Stimulated activated CD4-positive, alpha-beta T cell treated with anti-CD3 and anti-CD28 coated beads, Interleukin-1b, Interleukin-23, amount 100 ng/mL, for 24 hours (primary cell): ENCODE results near the gene ARFGEF2.

ENCODE experiments used
- DNase-seq, 4 experiments: peaks; one replicate each; pipeline ENCODE4 v3.0.0-alpha.2; 2020; ENCODE audit warnings: low read depth in 4 of 4, low spot score in 1 of 4

ARFGEF2 gene

GRCh38 chr20:48898896-48899530 is 22.5 kb upstream of the ARFGEF2 start:
- no peak for DNase-seq

DNA sequence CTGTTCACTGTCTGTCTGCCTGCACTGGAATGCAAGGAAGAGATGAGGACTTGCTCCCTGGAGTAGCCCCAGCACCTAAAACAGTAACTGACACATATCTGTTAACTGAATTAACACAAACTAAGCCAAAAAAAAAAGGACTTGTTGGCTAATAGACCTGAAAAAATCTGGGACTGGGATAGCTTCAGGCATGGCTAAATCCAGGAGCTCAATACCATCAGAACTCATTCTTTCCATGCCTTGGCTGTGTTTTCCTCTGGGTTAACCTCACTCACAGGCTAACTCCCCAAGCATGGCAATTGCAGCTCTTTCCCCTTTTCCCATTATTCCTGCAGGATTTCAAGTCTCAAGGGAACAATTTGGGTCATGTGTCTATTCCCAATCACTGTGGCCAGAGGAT is 21.6 kb upstream of the ARFGEF2 start:
- DNase-seq: no peak

DNA sequence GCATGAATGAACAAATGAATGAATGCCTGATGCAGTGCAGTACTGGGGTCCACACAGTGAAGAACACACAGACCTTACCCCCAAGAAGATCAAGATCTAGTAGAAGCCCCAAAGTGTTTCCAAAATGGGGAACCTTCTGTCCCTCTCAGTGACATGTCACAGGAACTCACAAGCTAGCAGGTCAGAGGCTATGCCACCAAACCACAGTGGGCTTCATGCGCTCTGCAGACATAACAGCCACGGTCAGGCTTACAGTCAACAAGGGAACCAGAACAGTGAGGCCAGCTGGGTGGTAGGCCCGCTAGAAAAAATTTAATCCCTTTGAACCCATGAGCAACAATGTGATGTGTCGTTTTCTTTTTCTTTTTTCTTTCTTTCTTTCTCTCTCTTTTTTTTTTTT is 20.2 kb upstream of the ARFGEF2 start:
- no peak for DNase-seq

DNA sequence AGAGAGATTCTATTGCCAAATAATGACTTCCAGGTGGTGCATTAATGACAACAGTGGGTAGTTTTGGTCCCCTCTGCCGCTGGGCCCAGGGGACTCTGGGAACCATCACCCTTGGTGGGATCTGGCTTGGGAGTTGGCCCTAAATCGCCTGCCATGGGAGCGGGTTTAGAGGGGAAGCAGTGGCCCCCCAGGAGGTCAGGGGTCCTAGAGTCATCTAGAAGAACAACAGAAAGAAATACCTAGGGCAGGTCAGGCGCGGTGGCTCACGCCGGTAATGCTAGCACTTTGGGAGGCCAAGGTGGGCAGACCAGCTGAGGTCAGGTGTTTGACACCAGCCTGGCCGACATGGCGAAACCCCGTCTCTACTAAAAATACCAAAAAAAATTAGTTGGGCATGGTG is 17.8 kb upstream of the ARFGEF2 start:
- DNase-seq: no peak

- peak; percentile 32 to 55 (median 45) for DNase-seq
Observed at GRCh38 chr20:48904566-48905296, 16.8 kb upstream of the ARFGEF2 start.

GRCh38 chr20:48905297-48905647 is 16.2 kb upstream of the ARFGEF2 start:
- no peak for DNase-seq

DNA sequence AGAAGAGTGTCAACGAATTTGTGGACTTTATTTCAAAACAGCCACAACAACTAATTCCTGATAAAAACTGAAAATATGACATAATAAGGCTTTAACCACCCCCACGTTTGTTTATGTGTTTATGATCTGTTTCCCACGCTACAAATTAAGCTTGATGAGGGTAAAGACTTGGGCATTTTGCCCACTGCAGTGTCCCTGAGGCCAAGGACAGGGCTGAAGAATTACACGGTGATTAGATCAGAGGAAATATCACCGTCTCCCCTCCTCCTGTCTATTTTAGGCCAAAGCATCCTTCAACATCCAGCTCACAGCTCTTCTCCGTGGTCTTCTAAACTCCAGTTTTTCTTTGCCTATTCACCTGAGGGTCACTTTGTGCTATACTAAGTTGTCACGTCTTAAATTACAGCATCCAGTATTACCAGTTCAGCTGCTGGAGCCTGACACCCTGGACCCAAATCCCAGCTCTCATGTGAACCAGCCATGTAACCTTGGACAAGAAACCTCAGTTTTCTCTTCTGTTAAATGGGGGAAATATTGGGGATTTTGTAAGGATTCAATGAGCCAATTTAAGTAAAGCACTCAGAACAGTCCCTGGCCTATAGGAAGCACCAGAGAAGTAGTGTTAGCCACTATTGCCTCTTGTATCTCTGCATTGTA is 15.2 kb upstream of the ARFGEF2 start:
- DNase-seq: no peak

DNA sequence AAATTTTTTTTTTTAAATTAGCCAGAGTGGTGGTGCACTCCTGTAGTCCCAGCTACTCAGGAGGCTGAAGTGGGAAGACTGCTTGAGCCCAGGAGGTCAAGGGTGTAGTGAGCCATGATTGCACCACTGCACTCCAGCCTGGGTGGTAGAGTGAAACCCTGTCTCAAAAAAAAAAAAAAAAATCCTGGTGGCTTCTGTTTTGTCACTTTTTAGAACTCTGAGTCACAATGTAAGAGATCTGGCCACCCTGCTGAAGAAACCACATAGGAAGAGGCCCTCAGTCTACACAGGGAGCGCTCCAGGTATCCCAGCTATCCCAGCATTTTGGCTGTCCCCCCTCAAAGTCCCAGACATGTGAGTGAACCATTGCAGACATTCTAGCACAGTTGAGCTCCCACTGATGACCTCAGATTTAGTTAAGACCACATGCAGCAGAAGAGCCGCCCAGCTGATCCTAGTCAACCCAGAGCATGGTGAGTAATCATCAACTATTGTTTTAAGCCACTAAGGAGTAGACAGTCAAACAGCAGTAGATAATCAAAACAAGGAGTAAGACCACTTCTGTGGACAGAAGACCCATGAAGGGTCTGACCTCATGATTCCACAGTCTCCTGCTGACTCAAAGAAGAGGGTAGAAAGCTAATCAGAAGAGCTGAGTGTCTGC is 12.7 kb upstream of the ARFGEF2 start:
- no peak for DNase-seq

DNA sequence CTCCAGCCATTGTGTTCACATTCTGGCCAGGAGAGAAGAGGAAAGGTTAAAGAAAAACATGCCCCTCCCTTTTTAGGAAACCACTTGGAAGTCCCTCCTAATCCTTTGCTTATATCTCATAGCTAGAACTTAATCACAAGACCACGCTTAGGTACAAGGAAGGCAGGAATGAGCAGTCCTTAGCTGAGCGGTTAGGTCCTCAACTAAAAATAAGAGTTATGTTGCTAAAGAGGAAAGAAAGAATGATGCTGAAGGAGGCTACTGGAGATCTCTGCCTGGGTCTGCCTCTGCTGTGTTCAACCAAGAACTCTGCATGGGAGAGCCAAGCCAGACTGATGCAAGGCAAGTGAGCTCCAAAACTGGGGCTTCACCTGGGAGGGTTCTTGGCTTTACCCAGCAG is 11.6 kb upstream of the ARFGEF2 start:
- no peak for DNase-seq

DNA sequence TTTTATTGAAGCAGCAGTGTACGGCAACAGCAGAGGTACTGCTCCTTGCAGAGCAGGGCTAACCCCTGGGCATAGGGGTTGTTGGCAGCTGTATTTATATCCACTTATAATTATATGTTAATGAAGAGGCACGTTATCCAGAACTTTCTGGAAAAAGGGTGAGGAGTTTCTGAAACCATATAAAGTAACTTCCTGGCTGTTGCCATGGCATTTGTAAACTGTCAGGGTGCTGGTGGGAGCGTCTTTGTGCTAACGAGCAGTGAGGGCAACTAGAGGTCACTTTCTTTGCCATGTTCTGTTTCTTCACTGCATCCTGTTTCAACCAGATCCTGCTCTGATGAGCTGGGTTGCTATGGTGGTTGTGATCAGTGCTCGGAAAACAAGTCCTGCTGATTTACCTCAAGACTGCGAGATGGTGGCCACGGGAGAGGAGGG is 11.1 kb upstream of the ARFGEF2 start:
- no peak for DNase-seq

- no peak for DNase-seq
Observed at GRCh38 chr20:48912065-48912464, 9.4 kb upstream of the ARFGEF2 start.

DNA sequence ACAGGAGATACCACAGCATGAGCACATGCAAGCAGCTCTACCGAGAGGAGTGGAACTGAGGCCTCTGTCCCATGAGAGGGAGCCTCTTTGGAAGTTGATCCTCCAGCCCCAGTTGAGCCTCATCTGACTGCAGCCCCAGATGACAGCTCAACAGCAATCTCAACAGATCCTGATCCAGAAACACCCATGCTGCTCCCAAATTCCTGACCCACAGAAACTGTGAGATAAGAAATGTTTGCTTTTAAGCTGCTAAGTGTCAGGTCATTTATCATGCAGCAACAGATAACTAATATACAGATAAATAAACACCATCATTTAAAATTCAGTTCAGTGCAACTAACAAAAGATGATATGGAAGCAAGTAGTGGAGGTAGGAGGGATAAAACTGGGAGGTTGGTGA is 4.8 kb upstream of the ARFGEF2 start:
- DNase-seq: no peak

- DNase-seq: no peak
Observed at GRCh38 chr20:48919336-48919881, 2.1 kb upstream of the ARFGEF2 start.

DNA sequence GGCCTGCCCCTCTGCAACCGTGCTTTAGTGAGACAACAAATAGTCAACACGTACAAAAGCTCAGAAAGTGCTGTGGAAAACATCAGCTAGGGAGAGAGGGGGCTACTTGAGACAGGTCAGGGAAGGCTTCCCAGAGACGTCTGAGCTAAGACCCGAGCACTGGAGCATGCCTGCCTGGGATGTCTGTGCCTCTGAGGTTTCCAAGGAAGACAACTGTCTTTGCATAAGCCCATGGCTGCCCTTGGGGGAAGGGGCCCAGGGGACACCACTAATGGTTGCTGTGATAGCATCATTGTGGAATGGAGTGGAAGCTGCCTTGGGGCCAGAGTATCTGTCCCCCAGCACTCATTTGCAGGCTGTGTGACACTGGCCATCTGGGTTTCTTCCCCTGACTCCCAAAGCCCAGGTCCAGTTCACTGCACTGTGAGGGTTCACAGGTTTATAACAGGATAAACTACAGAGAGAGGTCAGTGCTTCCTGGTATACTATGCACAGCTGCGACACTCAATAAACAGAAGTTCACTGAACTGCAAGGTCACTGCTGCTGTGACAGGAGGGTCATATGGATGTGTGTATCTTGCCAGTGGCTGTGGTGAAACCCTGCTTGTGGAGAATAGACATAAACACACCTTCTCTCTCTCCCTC is 1.5 kb upstream of the ARFGEF2 start:
- no peak for DNase-seq

- peak in 1 of 4 experiments; percentile 11 for DNase-seq
Observed at GRCh38 chr20:48920527-48921167, 864 bp upstream of the ARFGEF2 start.

GRCh38 chr20:48921883-48922820 is 641 bp downstream of the ARFGEF2 start:
- no peak for DNase-seq

DNA sequence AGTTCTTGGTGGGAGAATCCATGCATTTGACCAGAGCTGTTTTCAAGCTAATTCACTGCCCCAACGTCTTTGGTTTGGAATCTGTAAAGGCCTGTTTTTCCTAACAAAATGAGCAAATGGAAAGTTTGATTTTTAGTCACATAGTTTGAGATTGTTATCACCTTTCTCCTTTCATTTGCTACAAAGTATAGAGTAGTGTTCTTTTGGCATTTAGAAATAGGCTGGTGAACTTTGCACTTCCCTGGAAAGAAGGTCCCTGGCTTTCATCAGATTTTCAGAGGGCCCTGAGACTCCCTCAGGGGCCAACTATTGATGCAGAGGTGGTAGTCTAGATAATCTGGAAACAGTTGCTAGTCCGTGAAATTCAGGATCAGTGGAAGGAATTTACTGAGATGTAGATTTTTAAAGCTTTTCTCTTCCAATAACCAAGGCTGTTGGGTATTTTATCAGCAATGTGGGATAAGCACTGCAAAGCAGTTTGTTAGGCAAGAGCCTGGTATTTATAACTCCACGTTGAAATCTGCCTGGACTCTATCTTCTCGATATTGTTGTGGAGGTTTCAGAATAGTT is 1.7 kb downstream of the ARFGEF2 start:
- DNase-seq: no peak

DNA sequence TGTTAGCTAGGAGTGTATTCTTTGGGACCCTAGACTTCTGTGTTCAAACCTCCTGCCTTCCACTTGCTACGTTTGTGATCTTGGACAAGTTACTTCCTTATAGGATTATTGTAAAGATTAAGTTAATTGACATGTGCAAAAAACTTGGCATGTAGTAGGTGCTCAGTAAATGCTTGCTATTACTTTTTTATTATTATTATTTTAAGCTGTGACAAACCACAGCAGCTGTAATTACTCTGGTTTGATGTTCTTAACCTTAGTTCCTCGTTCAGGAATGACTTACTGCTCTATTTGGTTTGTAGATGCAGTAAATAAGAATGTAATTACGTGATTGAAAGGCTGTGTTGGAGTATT is 3.2 kb downstream of the ARFGEF2 start:
- no peak for DNase-seq

DNA sequence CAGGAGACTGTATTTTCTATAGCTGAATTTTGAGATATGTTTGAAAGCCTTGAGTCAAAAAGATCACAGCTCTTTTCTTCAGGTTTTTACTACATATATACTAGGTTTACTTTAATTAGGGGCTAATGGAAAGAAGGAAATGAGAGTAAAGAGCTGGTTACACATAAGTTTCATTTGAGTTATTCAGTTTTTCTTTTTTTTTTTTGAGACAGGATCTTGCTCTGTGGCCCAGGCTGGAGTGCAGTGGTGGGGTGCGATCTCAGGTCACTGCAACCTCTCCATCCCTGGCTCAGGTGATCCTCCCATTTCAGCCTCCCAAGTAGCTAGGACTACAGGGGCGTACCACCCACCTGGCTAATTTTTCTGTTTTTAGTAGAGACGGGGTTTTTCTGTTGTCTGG is 4.8 kb downstream of the ARFGEF2 start:
- DNase-seq: no peak
